IMR-90 (cell line): ENCODE measurements around the gene MACF1. TPM values are rescaled to one million over a fixed set of nuclear protein-coding genes. Genes with fewer than 3 reads are reported as not detected.
"Not testable (repeated sequence)": the region's sequence is repeated elsewhere in the genome, so short reads cannot be mapped to it uniquely, and the experiment has no call there.

Experiments used
- ATAC-seq: fragments of 200-7000 bp; cut with Tn5 transposase; 2 replicates; pipeline ENCODE4 v1.9.1; 2020; ENCODE audit warnings: low read depth, mild to moderate bottlenecking, moderate library complexity
- BruUV-seq: library from RNA; stranded (reverse); fragments of 400-500 nt; replicated peaks from 2 replicates; lab custom pipeline; 2021; lab: Mats Ljungman, UMichigan
- CTCF ChIA-PET: fragments of 300-600 bp; formaldehyde crosslinking; extraction: SDS; loops from one replicate; lab custom pipeline; 2021; ENCODE audit warnings: antibody characterized with exemption; lab: Yijun Ruan, JAX
- POLR2A ChIA-PET: fragments of 300-600 bp; sonication (Branson Sonifier 250); formaldehyde crosslinking; loops from one replicate; lab custom pipeline; 2022; ENCODE audit warnings: antibody characterized with exemption; ENCODE audit not compliant: unreplicated experiment; lab: Charles Lee
- DNase-seq: peaks from one replicate; pipeline ENCODE4 v3.0.0; 2013
- H2AFZ ChIP-seq: replicated peaks from 2 replicates; pipeline ENCODE3; 2013; ENCODE audit warnings: low read length, mild to moderate bottlenecking; ENCODE audit not compliant: poor library complexity
- H2AK5ac ChIP-seq: 2 replicates; pipeline ENCODE4 v1.6.1; 2013; ENCODE audit warnings: low read depth, low read length, inconsistent platforms
- H2AK9ac ChIP-seq: replicated peaks from 2 replicates; pipeline ENCODE3; 2013; ENCODE audit warnings: mild to moderate bottlenecking, low read depth, low read length, moderate library complexity; ENCODE audit not compliant: poor library complexity
- H2BK120ac ChIP-seq: 2 replicates; pipeline ENCODE4 v1.6.1; 2013; ENCODE audit warnings: low read depth, low read length, inconsistent platforms
- H2BK15ac ChIP-seq: 3 replicates; pipeline ENCODE4 v1.6.1; 2013; ENCODE audit warnings: low read depth, low read length, inconsistent platforms
- H2BK20ac ChIP-seq: 2 replicates; pipeline ENCODE4 v1.6.1; 2013; ENCODE audit warnings: low read depth, mild to moderate bottlenecking, inconsistent platforms, low read length, moderate library complexity
- H2BK5ac ChIP-seq: 2 replicates; pipeline ENCODE4 v1.6.1; 2013; ENCODE audit warnings: mild to moderate bottlenecking, low read depth, low read length, inconsistent platforms; ENCODE audit not compliant: poor library complexity, severe bottlenecking
- H3K14ac ChIP-seq: replicated peaks from 2 replicates; pipeline ENCODE4 v1.6.1; 2013; ENCODE audit warnings: low read depth, low read length, inconsistent platforms
- H3K18ac ChIP-seq: 2 replicates; pipeline ENCODE4 v1.6.1; 2013; ENCODE audit warnings: low read depth, low read length, control low read depth
- H3K23ac ChIP-seq: 2 replicates; pipeline ENCODE4 v1.6.1; 2013; ENCODE audit warnings: low read depth, low read length, inconsistent platforms
- H3K27ac ChIP-seq: 2 replicates; pipeline ENCODE4 v1.5.1; 2013; ENCODE audit warnings: mild to moderate bottlenecking, control low read depth, low read length; ENCODE audit not compliant: insufficient read depth
- H3K27me3 ChIP-seq: 2 replicates; pipeline ENCODE4 v1.6.1; 2013; ENCODE audit warnings: low read length; ENCODE audit not compliant: control insufficient read depth, insufficient read depth
- H3K36me3 ChIP-seq: 2 replicates; pipeline ENCODE4 v1.6.1; 2013; ENCODE audit warnings: low read length, mixed read lengths; ENCODE audit not compliant: control insufficient read depth, insufficient read depth
- H3K4ac ChIP-seq: 2 replicates; pipeline ENCODE4 v1.6.1; 2013; ENCODE audit warnings: low read depth, low read length, inconsistent platforms
- H3K4me1 ChIP-seq: 2 replicates; pipeline ENCODE4 v1.6.1; 2013; ENCODE audit warnings: low read length, mixed read lengths; ENCODE audit not compliant: control insufficient read depth, insufficient read depth
- H3K4me2 ChIP-seq: 2 replicates; pipeline ENCODE4 v1.6.1; 2013; ENCODE audit warnings: low read depth, mild to moderate bottlenecking, control low read depth, low read length, moderate library complexity
- H3K4me3 ChIP-seq: 2 replicates; pipeline ENCODE4 v1.5.1; 2013; ENCODE audit warnings: low read depth, mild to moderate bottlenecking, control low read depth, low read length, moderate library complexity; ENCODE audit not compliant: insufficient read depth
- H3K56ac ChIP-seq: 2 replicates; pipeline ENCODE4 v1.6.1; 2013; ENCODE audit warnings: low read length, inconsistent platforms; ENCODE audit not compliant: insufficient read depth; ENCODE audit errors: extremely low read depth
- H3K79me1 ChIP-seq, 2 experiments: 2 replicates each; pipeline ENCODE4 v1.6.1; 2013; ENCODE audit warnings: low read length in 2 of 2, inconsistent platforms in 1 of 2, low read depth in 1 of 2
- H3K9ac ChIP-seq: 2 replicates; pipeline ENCODE4 v1.6.1; 2013; ENCODE audit warnings: low read depth, low read length, control low read depth
- H3K9me1 ChIP-seq: 2 replicates; pipeline ENCODE4 v1.6.1; 2013; ENCODE audit warnings: low read length, inconsistent platforms; ENCODE audit not compliant: insufficient read depth
- H3K9me3 ChIP-seq: 2 replicates; pipeline ENCODE4 v1.6.1; 2013; ENCODE audit warnings: low read length; ENCODE audit not compliant: control insufficient read depth, insufficient read depth
- H4K20me1 ChIP-seq: 2 replicates; pipeline ENCODE4 v1.6.1; 2013; ENCODE audit warnings: low read length, inconsistent platforms; ENCODE audit not compliant: insufficient read depth
- H4K5ac ChIP-seq: 2 replicates; pipeline ENCODE4 v1.6.1; 2013; ENCODE audit warnings: mild to moderate bottlenecking, low read depth, low read length, control low read depth
- H4K8ac ChIP-seq, 2 experiments: 2 replicates each; pipeline ENCODE4 v1.6.1; 2013; ENCODE audit warnings: low read depth in 2 of 2, low read length in 2 of 2, control low read depth in 1 of 2, inconsistent platforms in 1 of 2
- H4K91ac ChIP-seq: 2 replicates; pipeline ENCODE4 v1.6.1; 2013; ENCODE audit warnings: low read depth, low read length, inconsistent platforms; ENCODE audit not compliant: insufficient read depth
- WGBS, 2 experiments: methylation state at CpG; one replicate each; pipeline versions ENCODE4 v1.1.5 to v1.1.7; 2013; ENCODE audit warnings: missing lambda C conversion rate in 2 of 2; ENCODE audit not compliant: insufficient read length in 1 of 2; ENCODE audit errors: extremely low coverage in 2 of 2; 5-methylcytosine and 5-hydroxymethylcytosine counted together
- dilution Hi-C: fragments of 300-500 bp; cut with HindIII; formaldehyde crosslinking; loops from one replicate; pipeline ENCODE4 v1.14.3; 2018; ENCODE audit warnings: low sequenced_read_pairs; ENCODE audit not compliant: unreplicated experiment
- in situ Hi-C: fragments of 300-500 bp; cut with MboI; formaldehyde crosslinking; loops from 3 replicates; pipeline ENCODE4 v1.14.3; 2019; ENCODE audit warnings: low sequenced_read_pairs, inconsistent platforms, mixed read lengths
- intact Hi-C: fragments of 100-400 bp; cut with micrococcal nuclease; formaldehyde crosslinking; loops from 2 replicates; pipeline ENCODE4 v1.10.0; 2022
- polyA plus RNA-seq, 3 experiments: library from polyadenylated mRNA; depleted of rRNA; stranded (reverse); fragments of >200 nt; gene quantifications; 2 replicates each; pipeline ENCODE4 v1.2.3, GENCODE V29; 2012; ENCODE audit warnings: low replicate concordance in 1 of 3
- total RNA-seq: library from RNA; depleted of rRNA; stranded (reverse); fragments of >200 nt; gene quantifications from 2 replicates; pipeline ENCODE4 v1.2.3, GENCODE V29; 2012

Gene MACF1
- total and polyA plus RNA-seq, 2 of the 4 experiments (the other 2 are of a cell fraction), result 67.6 to 369 TPM

- H3K4me1 ChIP-seq, H2BK15ac ChIP-seq, H2BK5ac ChIP-seq, in situ Hi-C loops, H2AK9ac ChIP-seq, H3K79me1 ChIP-seq, dilution Hi-C loops, H3K18ac ChIP-seq, H3K14ac ChIP-seq, H3K9ac ChIP-seq, POLR2A ChIA-PET, H4K20me1 ChIP-seq, H2BK20ac ChIP-seq, H3K4me2 ChIP-seq, H3K27ac ChIP-seq, H3K9me3 ChIP-seq, H3K4me3 ChIP-seq, H3K23ac ChIP-seq, H4K8ac ChIP-seq, H3K9me1 ChIP-seq, H2BK120ac ChIP-seq, H3K4ac ChIP-seq, H4K5ac ChIP-seq, H3K56ac ChIP-seq, H3K36me3 ChIP-seq, ATAC-seq, intact Hi-C loops, BruUV-seq, H4K91ac ChIP-seq, DNase-seq, H2AFZ ChIP-seq, CTCF ChIA-PET, H2AK5ac ChIP-seq: not testable (repeated sequence)
- H3K27me3 ChIP-seq, result peaks cover 23% of the 10 kb centered on the region
- WGBS, 2 experiments, result no CpG with 5 or more reads among the region's 5 CpGs
These were observed 292.0 kb downstream of the MACF1 start for GRCh38 chr1:39496520-39496919.
